AG04450 (cell line): Measurements from ENCODE around the gene CNTN5. TPM values are rescaled to one million over a fixed set of nuclear protein-coding genes. Genes with fewer than 3 reads are reported as not detected.

ENCODE experiments used
- CTCF ChIA-PET: fragments of 300-600, 350-600 bp; formaldehyde crosslinking; extraction: SDS; loops from one replicate; lab custom pipeline; 2022; ENCODE audit warnings: antibody characterized with exemption, inconsistent platforms; lab: Charles Lee
- POLR2A ChIA-PET: fragments of 350-600 bp; formaldehyde crosslinking; extraction: SDS; loops from one replicate; lab custom pipeline; 2021; ENCODE audit warnings: antibody characterized with exemption, inconsistent platforms; lab: Yijun Ruan, JAX
- DNase-seq: peaks from one replicate; pipeline ENCODE4 v3.0.0-alpha.2; 2011; ENCODE audit warnings: low read depth, low spot score
- H3K27ac ChIP-seq: one replicate; pipeline ENCODE4 v1.5.1; 2012; ENCODE audit warnings: low read depth, low read length, control low read depth
- H3K27me3 ChIP-seq: one replicate; pipeline ENCODE4 v1.6.0; 2012; ENCODE audit warnings: low read length; ENCODE audit not compliant: control insufficient read depth, insufficient read depth
- H3K4me3 ChIP-seq: 2 replicates; pipeline ENCODE4 v1.5.1; 2011; ENCODE audit warnings: mild to moderate bottlenecking, low read depth, low read length, control low read depth
- H3K9me3 ChIP-seq: 2 replicates; pipeline ENCODE4 v1.5.1; 2012; ENCODE audit warnings: low read length; ENCODE audit not compliant: control insufficient read depth, insufficient read depth
- CTCF ChIP-seq: IDR thresholded peaks from 2 replicates; pipeline ENCODE4 v1.5.1; 2011; ENCODE audit warnings: low read depth, low read length, control low read depth, inconsistent platforms
- polyA plus RNA-seq: library from polyadenylated mRNA; depleted of rRNA; stranded (reverse); fragments of >200 nt; gene quantifications from 2 replicates; pipeline ENCODE4 v1.2.3, GENCODE V29; 2011

The CNTN5 gene
- polyA plus RNA-seq, 1 experiment, result not detected

GRCh38 chr11:99718291-99718690 is 697.5 kb downstream of the CNTN5 start:
- DNase-seq, result no peak
- TF ChIP-seq CTCF, result no peak
- POLR2A ChIA-PET, result no interaction called here

DNA sequence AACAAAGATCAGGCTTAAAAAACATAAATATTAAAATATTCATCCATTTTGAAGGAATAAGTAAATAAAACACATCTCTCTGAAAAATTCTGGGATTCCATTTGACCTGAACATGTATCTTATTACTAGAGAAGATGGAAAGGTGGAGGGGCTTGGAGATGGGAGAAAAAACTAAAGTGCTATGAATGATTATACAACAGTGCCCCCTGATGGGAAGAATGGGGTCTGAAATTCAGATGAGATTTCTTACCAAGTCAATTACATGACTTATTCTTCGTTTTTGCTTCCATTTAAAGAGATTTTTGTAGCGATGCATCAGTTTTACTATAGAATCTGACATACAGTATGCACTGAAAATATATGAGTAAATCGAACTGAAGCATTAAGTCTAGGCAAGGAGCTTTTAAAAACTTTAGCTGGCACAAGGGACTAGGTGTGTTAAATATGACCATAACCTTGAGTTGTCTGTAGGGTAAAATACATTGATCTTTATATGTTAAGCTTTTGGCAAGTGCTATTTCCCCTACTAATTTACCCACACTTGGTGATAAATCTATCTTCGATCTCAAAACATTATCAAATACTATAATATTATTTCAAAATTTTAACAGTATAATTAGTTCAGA is 718.8 kb downstream of the CNTN5 start:
- CTCF ChIA-PET, result interaction anchor here (0.6 to 3.8 kb wide), 31 partner anchors 9 to 831 kb away, joined by 3 to 54 read pairs (median 4); partner anchors contain the start of gene CNTN5
- no peak overlapping the region for H3K27ac ChIP-seq
- TF ChIP-seq CTCF, result peak; percentile 71
- POLR2A ChIA-PET, result no interaction called here
- no peaks in the 10 kb centered on the region for H3K27me3 ChIP-seq
- DNase-seq, result peak; percentile 3
- no peaks in the 10 kb centered on the region for H3K9me3 ChIP-seq
- H3K4me3 ChIP-seq, result no peak overlapping the region

More at GRCh38 chr11:99718291-99718690, 697.5 kb downstream of the CNTN5 start:
- Histone ChIP-seq H3K27ac (no peak overlapping the region), H3K27me3 (no peaks in the 10 kb centered on the region), H3K4me3 (no peak overlapping the region), H3K9me3 (no peaks in the 10 kb centered on the region)
- CTCF ChIA-PET, result interaction anchor here (1.9 kb wide), 1 partner anchor 22 kb away, joined by 5 read pairs; no protein-coding TSS in a partner anchor

- ChIA-PET POLR2A (no interaction called here), CTCF (interaction anchor here (0.9 to 1.2 kb wide), 2 partner anchors 727 to 835 kb away, joined by 3 to 5 read pairs; no protein-coding TSS in a partner anchor)
- no peaks in the 10 kb centered on the region for H3K27me3 ChIP-seq
- DNase-seq, result no peak
- no peak overlapping the region for H3K27ac ChIP-seq
- no peak for TF ChIP-seq CTCF
- no peaks in the 10 kb centered on the region for H3K9me3 ChIP-seq
- no peak overlapping the region for H3K4me3 ChIP-seq
Measured at GRCh38 chr11:99742501-99742900, 721.8 kb downstream of the CNTN5 start.

GRCh38 chr11:99759787-99760186 is 739.0 kb downstream of the CNTN5 start:
- H3K4me3 ChIP-seq, result no peak overlapping the region
- ChIA-PET POLR2A (no interaction called here), CTCF (no interaction called here)
- no peak overlapping the region for H3K27ac ChIP-seq
- TF ChIP-seq CTCF, result no peak
- H3K9me3 ChIP-seq, result no peaks in the 10 kb centered on the region
- DNase-seq, result no peak
- H3K27me3 ChIP-seq, result no peaks in the 10 kb centered on the region

DNA sequence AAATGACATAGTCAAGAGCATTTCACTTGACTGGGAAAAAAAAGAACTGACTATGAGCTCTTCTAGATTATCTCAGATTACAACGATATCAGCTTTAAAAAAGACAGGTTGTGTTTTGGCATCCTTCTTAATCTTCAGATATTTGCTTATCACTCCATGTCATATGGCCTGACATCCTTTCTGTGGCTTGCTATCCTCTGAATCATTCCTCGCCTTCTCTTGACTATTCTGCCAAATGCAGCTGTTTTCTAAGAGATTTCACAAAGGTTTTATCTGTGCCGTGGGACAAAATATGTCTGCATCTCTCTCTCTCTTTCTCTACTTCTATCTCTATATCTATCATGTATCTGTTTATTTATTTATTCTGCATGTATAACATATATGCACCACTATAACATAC is 746.1 kb downstream of the CNTN5 start:
- Histone ChIP-seq H3K27me3 (no peaks in the 10 kb centered on the region), H3K4me3 (no peak overlapping the region), H3K9me3 (no peaks in the 10 kb centered on the region), H3K27ac (no peak overlapping the region)
- ChIA-PET CTCF (interaction anchor here (0.8 to 1.4 kb wide), 2 partner anchors 27 to 28 kb away, joined by 4 to 6 read pairs; no protein-coding TSS in a partner anchor), POLR2A (no interaction called here)
- no peak for TF ChIP-seq CTCF
- DNase-seq, result no peak
